ENCODE data around the gene SOX5. TPM values are rescaled to one million over a fixed set of nuclear protein-coding genes. Genes with fewer than 3 reads are reported as not detected.

The SOX5 gene
- polyA plus RNA-seq, 1 of the 3 experiments (the other 2 are of a cell fraction) = 0.21 TPM

GRCh38 chr12:23686095-23686494, 263.4 kb downstream of the SOX5 start:
- no peak overlapping the region for H3K27ac ChIP-seq (ENCODE audit: low read depth in 2 of 2, low read length in 1 of 2)
- H3K27me3 ChIP-seq (ENCODE audit: insufficient read depth) = no peaks in the 10 kb centered on the region
- TF ChIP-seq FOSL2 (IDR thresholded peaks at IDR 0.05; ENCODE audit: borderline replicate concordance, low read depth) = no peak
- TF ChIP-seq RCOR1 (IDR thresholded peaks at IDR 0.05; ENCODE audit: low read length) = no peak
- no peak for TF ChIP-seq FOXJ3 (CRISPR knock-in tag; IDR thresholded peaks at IDR 0.05)
- TF ChIP-seq POLR2AphosphoS5 (IDR thresholded peaks at IDR 0.05; ENCODE audit: low read depth, low read length) = no peak
- no peak for TF ChIP-seq USF1 (IDR thresholded peaks at IDR 0.05; ENCODE audit: borderline replicate concordance, low read depth)
- no peak for TF ChIP-seq MXI1 (IDR thresholded peaks at IDR 0.05; ENCODE audit: low read depth, low read length)
- TF ChIP-seq GATA2 (CRISPR knock-in tag; IDR thresholded peaks at IDR 0.05) = no peak
- TF ChIP-seq RXRA (IDR thresholded peaks at IDR 0.05; ENCODE audit: borderline replicate concordance, low read depth) = no peak
- no peak for TF ChIP-seq NFIC (IDR thresholded peaks at IDR 0.05; ENCODE audit: borderline replicate concordance)
- no peak for TF ChIP-seq YY1 (IDR thresholded peaks at IDR 0.05; ENCODE audit: low read depth)
- H3K9me3 ChIP-seq = no peaks in the 10 kb centered on the region
- H3F3A ChIP-seq (replicated peaks; ENCODE audit: insufficient read depth) = no peaks in the 10 kb centered on the region
- ChIA-PET CTCF (no interaction called here), POLR2A (no interaction called here)
- H3K4me1 ChIP-seq (ENCODE audit: control insufficient read depth in 1 of 2, insufficient read depth in 2 of 2, low read depth in 1 of 2, low read length in 1 of 2) = no peaks in the 10 kb centered on the region
- no peak for DNase-seq
- no peak overlapping the region for H3K4me3 ChIP-seq (ENCODE audit: low read depth in 2 of 2, low read length in 1 of 2)
- H3K4me2 ChIP-seq = no peak overlapping the region
- no peaks in the 10 kb centered on the region for H3K36me3 ChIP-seq (replicated peaks in 1 of 2; ENCODE audit: control insufficient read depth in 1 of 2, insufficient read depth in 2 of 2, low read length in 1 of 2)
- no peak overlapping the region for H2AFZ ChIP-seq (ENCODE audit: low read depth)
- no peaks in the 10 kb centered on the region for H4K20me1 ChIP-seq (ENCODE audit: insufficient read depth)
- no peaks in the 10 kb centered on the region for H3K9me2 ChIP-seq
- H3K79me2 ChIP-seq (ENCODE audit: insufficient read depth) = no peaks in the 10 kb centered on the region
- no peak overlapping the region for H3K9ac ChIP-seq

- H3K36me3 ChIP-seq (replicated peaks in 1 of 2; ENCODE audit: control insufficient read depth in 1 of 2, insufficient read depth in 2 of 2, low read length in 1 of 2) = no peaks in the 10 kb centered on the region
- TF ChIP-seq SMC3 (IDR thresholded peaks at IDR 0.05; ENCODE audit: low read depth, low read length) (no peak), TEAD4 (IDR thresholded peaks at IDR 0.05; ENCODE audit: borderline replicate concordance, insufficient read depth) (no peak), REST (IDR thresholded peaks at IDR 0.05; ENCODE audit: low read depth, low read length) (no peak), MAX (IDR thresholded peaks at IDR 0.05; ENCODE audit: low read depth) (no peak), YY1 (IDR thresholded peaks at IDR 0.05; ENCODE audit: low read depth) (no peak), GATA2 (CRISPR knock-in tag; IDR thresholded peaks at IDR 0.05) (no peak), MEF2A (IDR thresholded peaks at IDR 0.05; ENCODE audit: borderline replicate concordance, low read depth) (no peak), RXRA (IDR thresholded peaks at IDR 0.05; ENCODE audit: borderline replicate concordance, low read depth) (no peak)
- no peaks in the 10 kb centered on the region for H3K79me2 ChIP-seq (ENCODE audit: insufficient read depth)
- 73% methylated on average over 1 of the region's 1 CpG for WGBS (ENCODE audit: low lambda C conversion rate)
- no peaks in the 10 kb centered on the region for H3F3A ChIP-seq (replicated peaks; ENCODE audit: insufficient read depth)
- no peak for DNase-seq
- H4K20me1 ChIP-seq (ENCODE audit: insufficient read depth) = no peaks in the 10 kb centered on the region
- H3K9ac ChIP-seq = no peak overlapping the region
- no peak overlapping the region for H2AFZ ChIP-seq (ENCODE audit: low read depth)
- no peaks in the 10 kb centered on the region for H3K4me1 ChIP-seq (ENCODE audit: control insufficient read depth in 1 of 2, insufficient read depth in 2 of 2, low read depth in 1 of 2, low read length in 1 of 2)
- no peak overlapping the region for H3K4me2 ChIP-seq
- no peaks in the 10 kb centered on the region for H3K9me2 ChIP-seq
- no peaks in the 10 kb centered on the region for H3K9me3 ChIP-seq
- H3K4me3 ChIP-seq (ENCODE audit: low read depth in 2 of 2, low read length in 1 of 2) = no peak overlapping the region
- no peak overlapping the region for H3K27ac ChIP-seq (ENCODE audit: low read depth in 2 of 2, low read length in 1 of 2)
- CTCF ChIA-PET = no interaction called here
- POLR2A ChIA-PET = no interaction called here
- no peaks in the 10 kb centered on the region for H3K27me3 ChIP-seq (ENCODE audit: insufficient read depth)
Observed at GRCh38 chr12:23684121-23684520, 265.3 kb downstream of the SOX5 start.

All from SK-N-SH (cell line).